Head of caudate nucleus (tissue), 42 donors: Measurements from ENCODE around the gene WDPCP.
"Not testable (repeated sequence)": the region's sequence is repeated elsewhere in the genome, so short reads cannot be mapped to it uniquely, and the experiment has no call there.

Source experiments
- DNase-seq, 42 donors: peaks; one replicate each; pipeline versions ENCODE4 v3.0.0 to v3.0.0-alpha.2; 2020 to 2021; ENCODE audit warnings: mixed read lengths in 7 of 42
- intact Hi-C: fragments of 100-400 bp; cut with DNase I; formaldehyde crosslinking; loops from one replicate; pipeline ENCODE4 v1.15.0; 2022

Gene WDPCP

GRCh38 chr2:63096491-63096890 is 491.8 kb downstream of the WDPCP start:
- intact Hi-C loops = no loop called here

GRCh38 chr2:63093502-63093901 is 494.8 kb downstream of the WDPCP start:
- no peak for DNase-seq

More at GRCh38 chr2:63096491-63096890, 491.8 kb downstream of the WDPCP start:
- no peak for DNase-seq

DNA sequence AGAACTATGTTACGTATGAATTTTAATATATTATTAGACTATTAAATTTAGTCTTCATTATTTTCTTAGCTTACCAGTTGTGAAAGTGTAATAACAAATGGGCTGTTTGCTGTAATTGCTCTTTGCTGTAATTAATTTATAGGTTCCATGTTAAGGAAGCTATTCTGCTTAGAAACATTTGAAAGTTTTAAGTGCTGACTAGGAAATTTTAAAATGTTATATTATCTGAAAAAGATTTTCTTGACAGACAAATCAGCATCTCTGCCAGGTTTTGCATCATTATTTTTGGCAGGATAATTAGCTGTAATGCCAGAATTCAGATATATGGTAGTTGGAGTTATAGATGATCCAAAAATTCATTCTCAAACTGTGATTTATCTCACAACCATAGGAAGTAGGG is 495.4 kb downstream of the WDPCP start:
- intact Hi-C loops = no loop called here
- no peak for DNase-seq

More at GRCh38 chr2:63093502-63093901, 494.8 kb downstream of the WDPCP start:
- intact Hi-C loops = no loop called here

- intact Hi-C loops = no loop called here
Measured at GRCh38 chr2:63092401-63092800, 495.9 kb downstream of the WDPCP start.

DNA sequence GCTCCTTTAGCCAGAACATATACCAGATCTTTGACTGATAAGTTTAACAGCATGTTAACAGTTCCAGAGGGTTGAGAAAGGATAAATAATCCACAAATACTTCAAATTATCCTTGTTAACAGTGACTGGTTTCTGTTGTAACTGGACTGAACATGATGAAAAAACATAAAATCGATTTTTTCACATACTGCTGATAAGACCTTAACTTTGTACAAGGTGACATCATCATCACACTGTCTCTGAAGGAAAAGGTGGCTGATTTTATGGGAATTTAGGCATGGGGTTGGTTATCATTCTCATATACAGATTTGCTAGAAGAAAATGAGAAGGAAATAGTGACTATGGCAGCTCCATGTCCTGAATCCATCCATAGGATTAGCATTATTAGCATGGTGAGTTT is 501.6 kb downstream of the WDPCP start:
- DNase-seq = no peak
- intact Hi-C loops = no loop called here

More at GRCh38 chr2:63092401-63092800, 495.9 kb downstream of the WDPCP start:
- DNase-seq = no peak

- DNase-seq = no peak
- intact Hi-C loops = no loop called here
Measured at GRCh38 chr2:63081404-63081803, 506.9 kb downstream of the WDPCP start.

DNA sequence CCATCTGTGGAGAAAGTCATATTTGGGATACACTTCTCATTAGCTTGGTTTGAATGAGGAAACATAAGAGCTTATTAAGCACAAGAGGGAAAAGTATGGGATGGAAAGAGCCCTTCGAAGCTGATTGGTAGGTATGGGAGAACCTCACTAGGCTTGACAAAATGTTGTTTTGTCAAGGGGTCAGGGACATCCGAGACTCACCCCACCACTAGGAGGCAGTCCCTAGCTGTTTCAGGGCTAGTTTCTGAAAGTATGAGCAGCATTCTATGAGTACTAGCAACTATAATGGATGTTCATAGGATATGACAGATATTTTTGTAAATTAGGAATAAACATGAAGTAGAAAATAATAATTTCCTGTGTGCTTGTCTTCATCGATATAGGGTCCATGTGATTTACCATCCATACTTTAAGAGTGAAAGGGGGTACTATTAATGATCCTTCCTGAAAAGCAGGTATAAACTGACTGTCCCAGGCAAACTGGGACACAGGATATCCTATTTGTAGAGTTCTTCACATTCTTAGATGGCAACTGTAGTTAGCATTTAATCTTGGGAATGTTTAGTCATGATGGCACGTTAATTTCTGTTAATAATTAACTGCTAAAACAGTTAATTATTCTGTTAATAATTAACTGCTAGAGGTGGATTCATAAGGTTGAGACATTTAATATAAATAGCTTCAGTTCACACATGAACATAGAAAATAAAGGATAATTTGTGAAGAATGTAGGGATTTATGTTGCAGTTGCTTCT is 509.2 kb downstream of the WDPCP start:
- intact Hi-C loops = no loop called here
- no peak for DNase-seq

- DNase-seq, intact Hi-C loops: not testable (repeated sequence)
Measured at GRCh38 chr2:63074399-63074798, 513.9 kb downstream of the WDPCP start.

- intact Hi-C loops = no loop called here
- DNase-seq = no peak
Measured at GRCh38 chr2:63073994-63074393, 514.3 kb downstream of the WDPCP start.

DNA sequence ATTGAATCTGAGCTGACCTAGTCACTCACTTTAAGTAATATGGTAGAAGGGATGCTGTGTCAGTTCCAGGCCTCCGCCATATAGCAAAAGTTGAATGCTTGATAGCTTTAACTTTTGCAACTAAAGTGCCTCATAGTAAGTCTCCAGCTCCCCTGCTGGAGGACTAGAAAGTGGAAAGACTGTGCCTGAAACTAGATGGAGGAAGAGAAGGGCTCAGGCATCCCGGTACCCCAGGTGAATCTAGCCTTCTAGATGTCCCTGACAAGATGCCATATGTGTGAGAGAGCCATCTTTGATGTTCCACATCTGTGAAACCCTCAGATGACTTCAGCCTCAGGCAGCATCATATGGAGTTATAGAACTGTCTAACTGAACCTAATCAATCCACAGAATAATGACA is 516.6 kb downstream of the WDPCP start:
- DNase-seq = no peak

More for the DNA sequence above, 516.6 kb downstream of the WDPCP start:
- intact Hi-C loops = no loop called here
